SU-DHL-6 (cell line): Measurements from ENCODE around the gene ACP6.

Source experiments
- H2AFZ ChIP-seq: fragments of 200-600 bp; sonication (generic); 2 replicates; pipeline ENCODE4 v1.6.1; 2014; ENCODE audit warnings: low read depth, mild to moderate bottlenecking, moderate library complexity, mixed read lengths, antibody characterized with exemption, low read length; ENCODE audit not compliant: severe bottlenecking
- H3F3A ChIP-seq: fragments of 200-600 bp; shearing (Covaris generic); 2 replicates; pipeline ENCODE4 v1.6.0; 2016; ENCODE audit warnings: antibody characterized with exemption, mild to moderate bottlenecking; ENCODE audit not compliant: insufficient read depth
- H3K27ac ChIP-seq: fragments of 200-600 bp; sonication (generic); 2 replicates; pipeline ENCODE4 v1.5.1; 2016; ENCODE audit warnings: low read depth, mild to moderate bottlenecking, low read length, moderate library complexity, mixed read lengths
- H3K27me3 ChIP-seq: fragments of 200-600 bp; sonication (generic), shearing (Covaris generic); 2 replicates; pipeline ENCODE4 v1.6.0; 2014; ENCODE audit warnings: mild to moderate bottlenecking, low read length
- H3K36me3 ChIP-seq: fragments of 200-600 bp; sonication (generic); 2 replicates; pipeline ENCODE4 v1.6.1; 2014; ENCODE audit warnings: mild to moderate bottlenecking, low read length, mixed read lengths
- H3K4me2 ChIP-seq: fragments of 300-600, 200-600 bp; shearing (Covaris generic), sonication (generic); 2 replicates; pipeline ENCODE4 v1.6.0; 2014; ENCODE audit warnings: low read length, low read depth, mild to moderate bottlenecking; ENCODE audit not compliant: poor library complexity, severe bottlenecking
- H3K4me3 ChIP-seq: fragments of 200-600 bp; sonication (generic); 2 replicates; pipeline ENCODE4 v1.5.1; 2014; ENCODE audit warnings: antibody characterized with exemption, low read length, mild to moderate bottlenecking, mixed read lengths; ENCODE audit not compliant: insufficient read depth, poor library complexity, severe bottlenecking
- H3K79me2 ChIP-seq: fragments of 200-600 bp; sonication (generic); 2 replicates; pipeline ENCODE4 v1.6.1; 2014; ENCODE audit warnings: mild to moderate bottlenecking, low read length, moderate library complexity; ENCODE audit not compliant: insufficient read depth
- H3K9ac ChIP-seq: fragments of 200-600 bp; sonication (generic); 2 replicates; pipeline ENCODE4 v1.7.0; 2014; ENCODE audit warnings: mild to moderate bottlenecking, low read length
- H3K9me2 ChIP-seq: fragments of 200-600 bp; sonication (generic); replicated peaks from 2 replicates; pipeline ENCODE4 v1.6.1; 2014; ENCODE audit warnings: low read length; ENCODE audit not compliant: insufficient read depth
- H3K9me3 ChIP-seq: fragments of 200-600 bp; sonication (generic); 2 replicates; pipeline ENCODE4 v1.6.1; 2014; ENCODE audit warnings: low read length, mixed read lengths; ENCODE audit not compliant: insufficient read depth
- H4K20me1 ChIP-seq: fragments of 200-600 bp; sonication (generic); 2 replicates; pipeline ENCODE4 v1.6.1; 2014; ENCODE audit warnings: low read depth, mild to moderate bottlenecking, antibody characterized with exemption, low read length, moderate library complexity, mixed read lengths
- EZH2phosphoT487 ChIP-seq: fragments of 200-600 bp; sonication (generic), shearing (Covaris generic); conservative IDR thresholded peaks from 2 replicates; pipeline ENCODE4 v1.6.1; 2018; ENCODE audit warnings: mild to moderate bottlenecking, antibody characterized with exemption, low read length, moderate library complexity, mixed read lengths
- TF ChIP-seq, protein P1 (sequence below): fragments of 200-600 bp; sonication (generic); IDR thresholded peaks from one replicate; pipeline ENCODE4 v1.5.1; 2017; ENCODE audit warnings: antibody characterized with exemption, mild to moderate bottlenecking, low read length, moderate library complexity; ENCODE audit not compliant: insufficient read depth, poor library complexity, severe bottlenecking

The ACP6 gene

DNA sequence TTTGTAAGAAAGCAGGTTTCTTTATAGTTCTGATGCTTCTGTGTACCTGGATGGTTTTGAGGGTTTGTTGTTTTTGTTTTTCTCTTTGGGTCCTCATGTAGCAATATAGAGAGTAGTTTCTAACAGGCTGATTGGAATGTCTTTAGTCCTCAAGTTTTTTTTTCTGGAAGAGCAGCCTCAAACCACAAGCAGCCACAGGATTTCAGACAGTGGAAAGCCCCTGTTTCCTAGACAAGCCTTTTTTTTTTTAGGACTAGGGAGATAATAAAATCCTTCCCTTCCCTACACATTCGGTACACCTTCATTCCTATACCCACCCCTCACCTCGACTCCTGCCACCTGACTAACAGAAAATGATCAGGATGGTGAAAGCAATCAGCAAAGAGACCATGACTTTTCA, 47.6 kb downstream of the ACP6 start:
- Histone ChIP-seq H3K27ac (no peak overlapping the region), H3K79me2 (no peaks in the 10 kb centered on the region), H3K36me3 (no peaks in the 10 kb centered on the region), H3K4me3 (no peak overlapping the region), H3K9ac (no peak overlapping the region), H4K20me1 (no peaks in the 10 kb centered on the region), H3F3A (no peaks in the 10 kb centered on the region), H3K9me2 (no peaks in the 10 kb centered on the region), H2AFZ (no peak overlapping the region), H3K4me2 (no peak overlapping the region), H3K9me3 (no peaks in the 10 kb centered on the region), H3K27me3 (no peaks in the 10 kb centered on the region)
- TF ChIP-seq, protein P1, sequence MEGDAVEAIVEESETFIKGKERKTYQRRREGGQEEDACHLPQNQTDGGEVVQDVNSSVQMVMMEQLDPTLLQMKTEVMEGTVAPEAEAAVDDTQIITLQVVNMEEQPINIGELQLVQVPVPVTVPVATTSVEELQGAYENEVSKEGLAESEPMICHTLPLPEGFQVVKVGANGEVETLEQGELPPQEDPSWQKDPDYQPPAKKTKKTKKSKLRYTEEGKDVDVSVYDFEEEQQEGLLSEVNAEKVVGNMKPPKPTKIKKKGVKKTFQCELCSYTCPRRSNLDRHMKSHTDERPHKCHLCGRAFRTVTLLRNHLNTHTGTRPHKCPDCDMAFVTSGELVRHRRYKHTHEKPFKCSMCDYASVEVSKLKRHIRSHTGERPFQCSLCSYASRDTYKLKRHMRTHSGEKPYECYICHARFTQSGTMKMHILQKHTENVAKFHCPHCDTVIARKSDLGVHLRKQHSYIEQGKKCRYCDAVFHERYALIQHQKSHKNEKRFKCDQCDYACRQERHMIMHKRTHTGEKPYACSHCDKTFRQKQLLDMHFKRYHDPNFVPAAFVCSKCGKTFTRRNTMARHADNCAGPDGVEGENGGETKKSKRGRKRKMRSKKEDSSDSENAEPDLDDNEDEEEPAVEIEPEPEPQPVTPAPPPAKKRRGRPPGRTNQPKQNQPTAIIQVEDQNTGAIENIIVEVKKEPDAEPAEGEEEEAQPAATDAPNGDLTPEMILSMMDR: no peak
- no peak for TF ChIP-seq EZH2phosphoT487

DNA sequence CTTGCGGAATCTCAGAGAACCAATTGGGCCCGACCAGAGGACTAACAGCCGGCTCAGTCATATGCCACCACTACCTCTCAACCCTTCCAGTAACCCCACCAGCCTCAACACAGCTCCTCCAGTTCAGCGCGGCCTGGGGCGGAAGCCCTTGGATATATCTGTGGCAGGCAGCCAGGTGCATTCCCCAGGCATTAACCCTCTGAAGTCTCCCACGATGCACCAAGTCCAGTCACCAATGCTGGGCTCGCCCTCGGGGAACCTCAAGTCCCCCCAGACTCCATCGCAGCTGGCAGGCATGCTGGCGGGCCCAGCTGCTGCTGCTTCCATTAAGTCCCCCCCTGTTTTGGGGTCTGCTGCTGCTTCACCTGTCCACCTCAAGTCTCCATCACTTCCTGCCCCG, 49.8 kb downstream of the ACP6 start:
- H3K9me2 ChIP-seq: no peaks in the 10 kb centered on the region
- no peaks in the 10 kb centered on the region for H3K79me2 ChIP-seq
- TF ChIP-seq, protein P1: no peak
- no peak for TF ChIP-seq EZH2phosphoT487
- H3F3A ChIP-seq: no peaks in the 10 kb centered on the region
- H3K9me3 ChIP-seq: no peaks in the 10 kb centered on the region
- no peaks in the 10 kb centered on the region for H3K27me3 ChIP-seq
- peaks cover 4% of the 10 kb centered on the region; the same call in 1 of the 2 replicates for H3K36me3 ChIP-seq
- H3K4me3 ChIP-seq: no peak overlapping the region
- no peak overlapping the region for H3K4me2 ChIP-seq
- H3K27ac ChIP-seq: no peak overlapping the region
- no peaks in the 10 kb centered on the region for H4K20me1 ChIP-seq
- no peak overlapping the region for H2AFZ ChIP-seq
- no peak overlapping the region for H3K9ac ChIP-seq

DNA sequence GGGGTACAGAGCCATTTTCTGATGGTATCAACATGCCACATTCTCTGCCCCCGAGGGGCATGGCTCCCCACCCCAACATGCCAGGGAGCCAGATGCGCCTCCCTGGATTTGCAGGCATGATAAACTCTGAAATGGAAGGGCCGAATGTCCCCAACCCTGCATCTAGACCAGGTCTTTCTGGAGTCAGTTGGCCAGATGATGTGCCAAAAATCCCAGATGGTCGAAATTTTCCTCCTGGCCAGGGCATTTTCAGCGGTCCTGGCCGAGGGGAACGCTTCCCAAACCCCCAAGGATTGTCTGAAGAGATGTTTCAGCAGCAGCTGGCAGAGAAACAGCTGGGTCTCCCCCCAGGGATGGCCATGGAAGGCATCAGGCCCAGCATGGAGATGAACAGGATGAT, 50.6 kb downstream of the ACP6 start:
- Histone ChIP-seq H3K36me3 (peaks cover 4% of the 10 kb centered on the region; the same call in 1 of the 2 replicates), H3K9me3 (no peaks in the 10 kb centered on the region)
- no peak for TF ChIP-seq EZH2phosphoT487
- TF ChIP-seq, protein P1: no peak

More for the DNA sequence above, 50.6 kb downstream of the ACP6 start:
- Histone ChIP-seq H3K9ac (no peak overlapping the region), H3K4me2 (no peak overlapping the region), H3K9me2 (no peaks in the 10 kb centered on the region), H4K20me1 (no peaks in the 10 kb centered on the region), H3K27me3 (no peaks in the 10 kb centered on the region), H3K79me2 (no peaks in the 10 kb centered on the region), H3K4me3 (no peak overlapping the region), H3K27ac (no peak overlapping the region), H2AFZ (no peak overlapping the region), H3F3A (no peaks in the 10 kb centered on the region)
